ENCODE measurements around the gene DSCAML1.
A peak's percentile ranks its signal among the peaks of the same experiment; 100 is the strongest.

DSCAML1 gene

DNA sequence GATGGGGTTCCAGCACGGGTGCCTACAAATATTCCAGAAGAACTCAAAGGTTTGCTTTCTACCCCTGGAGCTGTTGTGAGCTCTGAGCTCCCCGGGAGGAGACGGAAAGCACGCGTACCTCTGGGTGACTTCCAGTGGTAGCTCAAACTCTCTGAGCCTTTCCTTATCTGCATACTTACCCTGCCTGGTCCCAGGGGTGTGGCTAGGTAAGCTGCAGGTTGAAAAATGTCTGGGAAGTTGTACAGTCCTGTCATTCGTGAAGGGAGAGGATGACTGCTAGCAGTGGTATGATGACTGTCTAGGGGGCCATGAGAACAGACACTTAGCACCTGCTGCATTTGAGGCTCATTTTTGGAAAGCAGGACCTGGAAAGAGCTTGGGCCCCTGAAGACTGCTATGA is 111.5 kb downstream of the DSCAML1 start:
- Histone ChIP-seq H3K4me3 (ENCODE audit: low read depth, low read length) (no peak overlapping the region), H3K4me1 (no peaks in the 10 kb centered on the region), H3K9me3 (no peaks in the 10 kb centered on the region), H3K36me3 (no peaks in the 10 kb centered on the region), H3K27me3 (no peaks in the 10 kb centered on the region)
- no peak for DNase-seq
- no peak for TF ChIP-seq CTCF (IDR thresholded peaks at IDR 0.05; ENCODE audit: low read depth, low read length)

DNA sequence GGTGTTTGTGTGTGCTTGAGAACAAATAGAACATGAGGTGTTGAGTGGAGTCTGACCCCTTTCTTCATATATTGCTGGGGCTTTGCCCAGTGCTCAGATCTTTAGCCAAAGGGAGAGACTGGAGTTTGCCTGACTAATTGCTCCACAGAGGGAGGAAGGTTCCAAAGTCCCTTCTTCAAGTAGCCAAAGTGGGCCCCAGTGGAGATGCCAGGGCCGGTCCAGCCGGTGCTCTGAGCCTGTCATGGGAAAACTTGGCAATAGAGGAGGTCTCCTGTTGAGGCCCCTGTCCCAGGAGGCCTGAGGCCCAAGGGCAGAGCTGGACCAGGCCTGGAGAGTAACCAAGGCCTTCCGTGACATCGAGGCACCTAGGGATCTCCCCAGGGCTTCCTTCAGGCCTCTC is 112.3 kb downstream of the DSCAML1 start:
- H3K4me3 ChIP-seq (ENCODE audit: low read depth, low read length) = no peak overlapping the region
- H3K9me3 ChIP-seq = no peaks in the 10 kb centered on the region
- H3K36me3 ChIP-seq = no peaks in the 10 kb centered on the region
- no peak for DNase-seq
- H3K27me3 ChIP-seq = no peaks in the 10 kb centered on the region
- TF ChIP-seq CTCF (IDR thresholded peaks at IDR 0.05; ENCODE audit: low read depth, low read length) = no peak
- H3K4me1 ChIP-seq = no peaks in the 10 kb centered on the region

- no peak for TF ChIP-seq CTCF (IDR thresholded peaks at IDR 0.05; ENCODE audit: low read depth, low read length)
- Histone ChIP-seq H3K4me3 (ENCODE audit: low read depth, low read length) (no peak overlapping the region), H3K27me3 (no peaks in the 10 kb centered on the region), H3K4me1 (0 out of 2 replicates have a peak, but pooled peaks cover under 1% of the 10 kb centered on the region), H3K9me3 (no peaks in the 10 kb centered on the region), H3K36me3 (no peaks in the 10 kb centered on the region)
- no peak for DNase-seq
Measured at GRCh38 chr11:117684111-117684510, 112.9 kb downstream of the DSCAML1 start.

- H3K4me3 ChIP-seq (ENCODE audit: low read depth, low read length) = no peak overlapping the region
- H3K36me3 ChIP-seq = no peaks in the 10 kb centered on the region
- no peak for DNase-seq
- H3K27me3 ChIP-seq = no peaks in the 10 kb centered on the region
- H3K9me3 ChIP-seq = no peaks in the 10 kb centered on the region
- TF ChIP-seq CTCF (IDR thresholded peaks at IDR 0.05; ENCODE audit: low read depth, low read length) = no peak
- H3K4me1 ChIP-seq = peaks cover 11% of the 10 kb centered on the region
Measured at GRCh38 chr11:117681438-117681837, 115.6 kb downstream of the DSCAML1 start.

DNA sequence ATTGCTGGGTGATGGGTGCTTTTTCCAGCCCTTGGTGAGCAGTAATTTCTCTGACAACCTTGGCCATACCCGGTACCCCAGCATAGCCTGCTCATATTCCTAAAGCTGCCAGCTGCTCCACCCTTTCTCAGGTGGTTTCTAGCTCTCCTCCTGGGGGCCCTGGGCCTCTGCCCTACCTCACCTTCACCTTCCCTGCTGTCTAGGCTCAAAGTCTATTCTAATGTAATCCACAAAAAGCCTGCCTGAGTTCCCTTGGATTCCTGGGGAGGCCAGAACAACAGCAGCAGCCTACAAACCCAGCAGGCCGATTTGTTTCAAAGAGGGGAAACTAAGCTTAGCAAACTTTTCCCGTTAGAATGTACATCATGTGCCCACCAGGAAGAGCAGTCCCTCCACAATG is 117.6 kb downstream of the DSCAML1 start:
- Histone ChIP-seq H3K4me3 (ENCODE audit: low read depth, low read length) (no peak overlapping the region), H3K9me3 (no peaks in the 10 kb centered on the region), H3K4me1 (peaks cover 15% of the 10 kb centered on the region), H3K27me3 (no peaks in the 10 kb centered on the region), H3K36me3 (no peaks in the 10 kb centered on the region)
- no peak for DNase-seq
- no peak for TF ChIP-seq CTCF (IDR thresholded peaks at IDR 0.05; ENCODE audit: low read depth, low read length)

GRCh38 chr11:117678658-117679406 is 118.2 kb downstream of the DSCAML1 start:
- Histone ChIP-seq H3K4me1 (peaks cover 15% of the 10 kb centered on the region), H3K4me3 (ENCODE audit: low read depth, low read length) (no peak overlapping the region), H3K36me3 (no peaks in the 10 kb centered on the region), H3K9me3 (no peaks in the 10 kb centered on the region), H3K27me3 (no peaks in the 10 kb centered on the region)
- TF ChIP-seq CTCF (IDR thresholded peaks at IDR 0.05; ENCODE audit: low read depth, low read length) = no peak
- peak; percentile 49 for DNase-seq
